H9 (cell line): Measurements from ENCODE around the gene MOSMO. TPM values are rescaled to one million over a fixed set of nuclear protein-coding genes. Genes with fewer than 3 reads are reported as not detected.

ENCODE experiments used
- DNase-seq: peaks from one replicate; pipeline ENCODE4 v3.0.0-alpha.2; 2017
- H2AFZ ChIP-seq: one replicate; pipeline ENCODE4 v1.6.1; 2013; ENCODE audit warnings: mild to moderate bottlenecking, low read length, control low read depth, moderate library complexity
- H2AK5ac ChIP-seq: 2 replicates; pipeline ENCODE4 v1.6.1; 2013; ENCODE audit warnings: low read length, control low read depth, mixed read lengths; ENCODE audit not compliant: insufficient read length
- H2BK120ac ChIP-seq: one replicate; pipeline ENCODE4 v1.6.1; 2013; ENCODE audit warnings: low read depth, mild to moderate bottlenecking, low read length, control low read depth, inconsistent platforms; ENCODE audit not compliant: poor library complexity, severe bottlenecking
- H2BK12ac ChIP-seq: 2 replicates; pipeline ENCODE4 v1.6.1; 2013; ENCODE audit warnings: low read length, control low read depth, mixed read lengths, low read depth; ENCODE audit not compliant: insufficient read length
- H2BK15ac ChIP-seq: 2 replicates; pipeline ENCODE4 v1.6.1; 2013; ENCODE audit warnings: low read depth, low read length, control low read depth
- H2BK20ac ChIP-seq: one replicate; pipeline ENCODE4 v1.6.1; 2013; ENCODE audit warnings: low read depth, mild to moderate bottlenecking, low read length, control low read depth, inconsistent platforms; ENCODE audit not compliant: poor library complexity, severe bottlenecking
- H2BK5ac ChIP-seq: 2 replicates; pipeline ENCODE4 v1.6.1; 2013; ENCODE audit warnings: low read length, control low read depth, mixed read lengths; ENCODE audit not compliant: insufficient read length
- H3K14ac ChIP-seq: 2 replicates; pipeline ENCODE4 v1.6.1; 2013; ENCODE audit warnings: low read length, control low read depth; ENCODE audit not compliant: insufficient read depth
- H3K18ac ChIP-seq: 2 replicates; pipeline ENCODE4 v1.6.1; 2013; ENCODE audit warnings: low read depth, mild to moderate bottlenecking, mixed read lengths, low read length, control low read depth; ENCODE audit not compliant: insufficient read length
- H3K23ac ChIP-seq: 2 replicates; pipeline ENCODE4 v1.6.1; 2013; ENCODE audit warnings: low read length, control low read depth, mixed read lengths, low read depth; ENCODE audit not compliant: insufficient read length
- H3K23me2 ChIP-seq: 2 replicates; pipeline ENCODE4 v1.6.1; 2013; ENCODE audit warnings: low read depth, mild to moderate bottlenecking, mixed read lengths, low read length, control low read depth; ENCODE audit not compliant: insufficient read length, poor library complexity, severe bottlenecking
- H3K27ac ChIP-seq: 2 replicates; pipeline ENCODE4 v1.5.1; 2013; ENCODE audit warnings: low read length, control low read depth, mixed read lengths, low read depth; ENCODE audit not compliant: insufficient read length
- H3K27me3 ChIP-seq: 2 replicates; pipeline ENCODE4 v1.6.1; 2013; ENCODE audit warnings: low read length, control low read depth, inconsistent platforms; ENCODE audit not compliant: insufficient read depth
- H3K4ac ChIP-seq: 2 replicates; pipeline ENCODE4 v1.6.1; 2013; ENCODE audit warnings: low read depth, mild to moderate bottlenecking, control low read depth, inconsistent platforms, low read length, moderate library complexity
- H3K4me1 ChIP-seq: 2 replicates; pipeline ENCODE4 v1.6.1; 2013; ENCODE audit warnings: low read length, control low read depth, inconsistent platforms; ENCODE audit not compliant: insufficient read depth
- H3K4me2 ChIP-seq: 2 replicates; pipeline ENCODE4 v1.6.1; 2013; ENCODE audit warnings: low read length, control low read depth, mixed read lengths; ENCODE audit not compliant: insufficient read length, insufficient read depth
- H3K56ac ChIP-seq: 2 replicates; pipeline ENCODE4 v1.6.1; 2013; ENCODE audit warnings: low read depth, mild to moderate bottlenecking, mixed read lengths, low read length, control low read depth; ENCODE audit not compliant: insufficient read length
- H3K79me1 ChIP-seq: 2 replicates; pipeline ENCODE4 v1.6.1; 2013; ENCODE audit warnings: low read depth, mild to moderate bottlenecking, moderate library complexity, low read length, control low read depth, inconsistent platforms; ENCODE audit not compliant: insufficient read depth, poor library complexity, severe bottlenecking
- H3K79me2 ChIP-seq: 2 replicates; pipeline ENCODE4 v1.6.1; 2013; ENCODE audit warnings: low read length, control low read depth, inconsistent platforms; ENCODE audit not compliant: insufficient read depth
- H3K9ac ChIP-seq: 2 replicates; pipeline ENCODE4 v1.6.1; 2013; ENCODE audit warnings: low read length, control low read depth, mixed read lengths; ENCODE audit not compliant: insufficient read length; ENCODE audit errors: extremely low read depth
- H3K9me3 ChIP-seq: one replicate; pipeline ENCODE4 v1.6.1; 2013; ENCODE audit warnings: low read depth, low read length, inconsistent platforms; ENCODE audit not compliant: control insufficient read depth
- H3T11ph ChIP-seq: one replicate; pipeline ENCODE4 v1.6.1; 2013; ENCODE audit warnings: mild to moderate bottlenecking, low read length, control low read depth, inconsistent platforms
- H4K20me1 ChIP-seq: one replicate; pipeline ENCODE4 v1.6.1; 2013; ENCODE audit not compliant: control insufficient read depth, insufficient read length, insufficient read depth
- H4K5ac ChIP-seq: 2 replicates; pipeline ENCODE4 v1.6.1; 2013; ENCODE audit warnings: low read depth, mild to moderate bottlenecking, mixed read lengths, low read length, control low read depth; ENCODE audit not compliant: insufficient read length
- H4K8ac ChIP-seq: replicated peaks from 2 replicates; pipeline ENCODE4 v1.6.1; 2013; ENCODE audit warnings: low read length, control low read depth, mixed read lengths, low read depth; ENCODE audit not compliant: insufficient read length
- H4K91ac ChIP-seq: 2 replicates; pipeline ENCODE4 v1.6.1; 2013; ENCODE audit warnings: low read depth, mild to moderate bottlenecking, moderate library complexity, mixed read lengths, low read length, control low read depth; ENCODE audit not compliant: insufficient read length
- H3K27ac Mint-ChIP-seq, 3 experiments: 2 replicates in 2 of 3; 3 replicates in 1 of 3; pipeline ENCODE4 v1.8.0; 2020 to 2021; ENCODE audit warnings: mixed read lengths in 3 of 3, mild to moderate bottlenecking in 1 of 3, moderate library complexity in 1 of 3
- H3K27me3 Mint-ChIP-seq: 2 replicates; pipeline ENCODE4 v1.8.0; 2021; ENCODE audit warnings: low read depth, mild to moderate bottlenecking, moderate library complexity, mixed read lengths
- H3K36me3 Mint-ChIP-seq, 3 experiments: 2 replicates in 2 of 3; 3 replicates in 1 of 3; pipeline ENCODE4 v1.8.0; 2020 to 2021; ENCODE audit warnings: low read depth in 3 of 3, mixed read lengths in 3 of 3; ENCODE audit not compliant: insufficient read depth in 1 of 3
- H3K4me1 Mint-ChIP-seq, 2 experiments: 2 replicates each; pipeline ENCODE4 v1.8.0; 2020; ENCODE audit warnings: mixed read lengths in 2 of 2
- H3K4me3 Mint-ChIP-seq, 2 experiments: 2 replicates in 1 of 2; 3 replicates in 1 of 2; pipeline ENCODE4 v1.8.0; 2020 to 2021; ENCODE audit warnings: mild to moderate bottlenecking in 2 of 2, mixed read lengths in 2 of 2, moderate library complexity in 1 of 2
- H3K9me3 Mint-ChIP-seq, 2 experiments: 2 replicates in 1 of 2; 3 replicates in 1 of 2; pipeline ENCODE4 v1.8.0; 2020; ENCODE audit warnings: mild to moderate bottlenecking in 2 of 2, mixed read lengths in 2 of 2, moderate library complexity in 1 of 2
- WGBS: extraction: QIAGEN DNeasy Blood & Tissue Kit; methylation state at CpG from one replicate; pipeline ENCODE4 v1.1.7; 2013; ENCODE audit warnings: missing lambda C conversion rate, low lambda C conversion rate, mixed read lengths; ENCODE audit not compliant: insufficient read length; ENCODE audit errors: extremely low coverage; 5-methylcytosine and 5-hydroxymethylcytosine counted together
- total RNA-seq: library from RNA; stranded (reverse); gene quantifications from 2 replicates; pipeline ENCODE4 v1.2.1, GENCODE V29; 2021
- TF ChIP-seq, protein P1 (sequence below): fragments of 200-600 bp; sonication (generic); conservative IDR thresholded peaks from 3 replicates; pipeline ENCODE4 v1.8.0; 2021; ENCODE audit warnings: antibody characterized with exemption, mild to moderate bottlenecking

The MOSMO gene
- total RNA-seq, 1 experiment from 2014 or later = 13.5 TPM

DNA sequence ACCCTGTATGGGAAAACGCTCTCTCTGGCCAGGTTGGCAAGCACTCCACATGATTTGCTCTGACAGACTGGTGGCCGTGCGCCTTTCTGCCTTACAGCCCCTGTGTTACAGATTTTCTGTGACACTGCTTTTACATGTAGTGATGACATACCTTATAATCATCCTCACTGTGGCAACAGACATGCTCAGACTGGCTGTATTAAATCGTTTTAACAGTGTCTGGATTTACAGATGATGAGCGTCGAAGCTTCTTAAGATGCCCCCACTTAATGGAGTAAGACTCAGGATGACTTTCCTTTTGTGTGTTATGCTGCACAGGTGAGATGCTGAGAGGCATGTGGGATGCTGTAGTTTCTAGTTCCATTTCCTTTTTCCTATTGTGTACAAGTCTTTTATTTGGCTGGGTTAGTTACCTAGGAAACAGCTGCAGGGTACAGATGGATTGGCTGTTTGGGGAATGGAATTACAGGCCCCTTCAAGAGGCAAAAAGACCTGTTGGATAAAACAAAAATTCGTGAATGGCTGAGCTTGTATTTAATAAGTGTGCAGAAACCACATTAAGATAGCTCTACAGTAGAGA is 63.5 kb downstream of the MOSMO start:
- DNase-seq = no peak
- Histone ChIP-seq H2BK120ac (no peak overlapping the region), H3K79me2 (no peaks in the 10 kb centered on the region), H2BK15ac (no peak overlapping the region), H2AK5ac (no peak overlapping the region), H3K4ac (no peak overlapping the region; the same call in 1 of the 2 replicates), H2BK12ac (no peak overlapping the region), H3K9me3 (no peaks in the 10 kb centered on the region), H3K27ac (no peak overlapping the region), H3K14ac (no peak overlapping the region), H3K23ac (no peak overlapping the region), H3T11ph (no peak overlapping the region), H2BK20ac (no peak overlapping the region), H4K5ac (no peak overlapping the region), H4K8ac (no peak overlapping the region), H3K4me1 (no peaks in the 10 kb centered on the region), H3K18ac (no peak overlapping the region), H3K4me2 (no peak overlapping the region), H3K9ac (no peak overlapping the region), H3K23me2 (no peaks in the 10 kb centered on the region), H3K27me3 (no peaks in the 10 kb centered on the region), H2BK5ac (no peak overlapping the region), H3K56ac (no peak overlapping the region), H4K20me1 (no peaks in the 10 kb centered on the region), H4K91ac (no peak overlapping the region), H3K79me1 (peaks cover 3% of the 10 kb centered on the region), H2AFZ (no peak overlapping the region)
- no CpG with 5 or more reads among the region's 7 CpGs for WGBS
- TF ChIP-seq, protein P1, sequence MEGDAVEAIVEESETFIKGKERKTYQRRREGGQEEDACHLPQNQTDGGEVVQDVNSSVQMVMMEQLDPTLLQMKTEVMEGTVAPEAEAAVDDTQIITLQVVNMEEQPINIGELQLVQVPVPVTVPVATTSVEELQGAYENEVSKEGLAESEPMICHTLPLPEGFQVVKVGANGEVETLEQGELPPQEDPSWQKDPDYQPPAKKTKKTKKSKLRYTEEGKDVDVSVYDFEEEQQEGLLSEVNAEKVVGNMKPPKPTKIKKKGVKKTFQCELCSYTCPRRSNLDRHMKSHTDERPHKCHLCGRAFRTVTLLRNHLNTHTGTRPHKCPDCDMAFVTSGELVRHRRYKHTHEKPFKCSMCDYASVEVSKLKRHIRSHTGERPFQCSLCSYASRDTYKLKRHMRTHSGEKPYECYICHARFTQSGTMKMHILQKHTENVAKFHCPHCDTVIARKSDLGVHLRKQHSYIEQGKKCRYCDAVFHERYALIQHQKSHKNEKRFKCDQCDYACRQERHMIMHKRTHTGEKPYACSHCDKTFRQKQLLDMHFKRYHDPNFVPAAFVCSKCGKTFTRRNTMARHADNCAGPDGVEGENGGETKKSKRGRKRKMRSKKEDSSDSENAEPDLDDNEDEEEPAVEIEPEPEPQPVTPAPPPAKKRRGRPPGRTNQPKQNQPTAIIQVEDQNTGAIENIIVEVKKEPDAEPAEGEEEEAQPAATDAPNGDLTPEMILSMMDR = no peak
- Mint-ChIP-seq H3K27ac (no peak overlapping the region), H3K36me3 (peaks cover 4 to 9% (median 5%) of the 10 kb centered on the region in 3 experiments; a peak in 6 of 7 replicates), H3K4me3 (no peak overlapping the region), H3K9me3 (peaks cover 5 to 6% of the 10 kb centered on the region in 2 experiments; a peak in 4 of 5 replicates), H3K27me3 (no peaks in the 10 kb centered on the region), H3K4me1 (no peaks in the 10 kb centered on the region)
